NB4 (cell line): ENCODE results near the gene PCCA.

Experiments
- CTCF ChIP-seq: IDR thresholded peaks from one replicate; pipeline ENCODE4 v1.5.1; 2012; ENCODE audit warnings: low read depth, low read length
- MAX ChIP-seq: IDR thresholded peaks from 2 replicates; pipeline ENCODE4 v1.6.1; 2011; ENCODE audit warnings: low read depth, low read length
- MYC ChIP-seq: IDR thresholded peaks from 2 replicates; pipeline ENCODE4 v1.6.1; 2011; ENCODE audit warnings: low read depth, low read length
- POLR2A ChIP-seq: IDR thresholded peaks from 2 replicates; pipeline ENCODE4 v1.6.1; 2011; ENCODE audit warnings: mild to moderate bottlenecking; ENCODE audit not compliant: insufficient read length; ENCODE audit errors: extremely low read depth

- TF ChIP-seq POLR2A (no peak), CTCF (no peak), MYC (no peak), MAX (no peak)
Observed at GRCh38 chr13:100128373-100128772, 39.5 kb downstream of the PCCA start.
